H1 (cell line): ENCODE results near the gene HNF1B. TPM values are rescaled to one million over a fixed set of nuclear protein-coding genes. Genes with fewer than 3 reads are reported as not detected.

ENCODE experiments used
- CTCF ChIA-PET: fragments of 300-600 bp; sonication (Branson Sonifier 250); formaldehyde crosslinking; loops from one replicate; lab custom pipeline; 2021; ENCODE audit not compliant: partially characterized antibody; lab: Charles Lee
- POLR2A ChIA-PET: fragments of 300-600 bp; sonication (Branson Sonifier 250); formaldehyde crosslinking; loops from one replicate; lab custom pipeline; 2021; ENCODE audit warnings: inconsistent platforms; ENCODE audit not compliant: partially characterized antibody; lab: Charles Lee
- DNase-seq, 2 experiments: peaks; one replicate each; pipeline versions ENCODE4 v3.0.0 to v3.0.0-alpha.2; 2010 to 2022; ENCODE audit warnings: low spot score in 2 of 2, low read depth in 1 of 2, mixed read lengths in 1 of 2
- FAIRE-seq: peaks from 2 replicates; lab custom pipeline; 2011; peaks lifted over from hg19 to GRCh38; lab: Jason Lieb, UNC
- H2AFZ ChIP-seq: 2 replicates; pipeline ENCODE4 v1.8.1; 2012; ENCODE audit warnings: low read length, inconsistent platforms
- H2AK5ac ChIP-seq: 2 replicates; pipeline ENCODE4 v1.6.1; 2013; ENCODE audit warnings: low read depth, low read length
- H2BK120ac ChIP-seq: replicated peaks from 2 replicates; pipeline ENCODE3; 2013; ENCODE audit warnings: low read depth, low read length, inconsistent platforms
- H2BK12ac ChIP-seq: 2 replicates; pipeline ENCODE4 v1.6.1; 2013; ENCODE audit warnings: low read depth, low read length
- H2BK15ac ChIP-seq: 2 replicates; pipeline ENCODE4 v1.6.1; 2013; ENCODE audit warnings: low read length
- H2BK20ac ChIP-seq: 2 replicates; pipeline ENCODE4 v1.6.1; 2013; ENCODE audit warnings: low read length
- H2BK5ac ChIP-seq: 2 replicates; pipeline ENCODE4 v1.6.1; 2013; ENCODE audit warnings: low read depth, low read length
- H3K14ac ChIP-seq: 2 replicates; pipeline ENCODE4 v1.6.1; 2013; ENCODE audit warnings: inconsistent platforms; ENCODE audit not compliant: insufficient read length
- H3K18ac ChIP-seq: 2 replicates; pipeline ENCODE4 v1.6.1; 2013; ENCODE audit warnings: low read length; ENCODE audit errors: extremely low read depth
- H3K23ac ChIP-seq: 2 replicates; pipeline ENCODE4 v1.6.1; 2013; ENCODE audit warnings: inconsistent platforms; ENCODE audit not compliant: insufficient read length
- H3K23me2 ChIP-seq: 2 replicates; pipeline ENCODE4 v1.6.1; 2013; ENCODE audit warnings: low read depth, low read length
- H3K27ac ChIP-seq: 2 replicates; pipeline ENCODE4 v1.6.1; 2011; ENCODE audit warnings: low read depth, low read length, inconsistent platforms
- H3K27me3 ChIP-seq, 4 experiments: replicated peaks in 1 of 4; 1 replicate in 1 of 4; 2 replicates in 3 of 4; pipeline versions ENCODE4 v1.6.1 to v1.8.1; 2011 to 2013; ENCODE audit warnings: low read length in 3 of 4, mild to moderate bottlenecking in 3 of 4, inconsistent platforms in 2 of 4, mixed read lengths in 2 of 4, moderate library complexity in 1 of 4; ENCODE audit not compliant: control insufficient read depth in 3 of 4, insufficient read depth in 3 of 4; ENCODE audit errors: extremely low read depth in 1 of 4
- H3K36me3 ChIP-seq, 4 experiments: 2 replicates each; pipeline versions ENCODE4 v1.6.1 to v1.8.1; 2011 to 2013; ENCODE audit warnings: mild to moderate bottlenecking in 4 of 4, low read length in 3 of 4, moderate library complexity in 2 of 4, control low read depth in 1 of 4, inconsistent platforms in 1 of 4; ENCODE audit not compliant: insufficient read depth in 4 of 4, control insufficient read depth in 2 of 4
- H3K4ac ChIP-seq: replicated peaks from 2 replicates; pipeline ENCODE3; 2013; ENCODE audit warnings: low read length, low read depth, mixed read lengths, inconsistent platforms; ENCODE audit not compliant: insufficient read length
- H3K4me1 ChIP-seq, 4 experiments: replicated peaks in 1 of 4; 1 replicate in 1 of 4; 2 replicates in 3 of 4; pipeline versions ENCODE4 v1.6.1 to v1.8.1; 2011 to 2013; ENCODE audit warnings: low read length in 3 of 4, inconsistent platforms in 2 of 4, mixed read lengths in 1 of 4; ENCODE audit not compliant: insufficient read depth in 4 of 4, control insufficient read depth in 3 of 4
- H3K4me2 ChIP-seq, 2 experiments: 2 replicates each; pipeline versions ENCODE4 v1.6.1 to v1.8.1; 2011 to 2013; ENCODE audit warnings: low read depth in 2 of 2, low read length in 2 of 2, control low read depth in 1 of 2, inconsistent platforms in 1 of 2, mild to moderate bottlenecking in 1 of 2; ENCODE audit not compliant: insufficient read depth in 1 of 2
- H3K4me3 ChIP-seq, 4 experiments: fragments of 200-600, 300-600 bp in 1 of 4; sonication (generic), shearing (Covaris generic), sonication (Bioruptor Twin) in 1 of 4; 2 replicates each; pipeline versions ENCODE4 v1.5.1 to v1.8.1; 2011 to 2016; ENCODE audit warnings: low read length in 4 of 4, low read depth in 3 of 4, control low read depth in 2 of 4, inconsistent platforms in 2 of 4, mild to moderate bottlenecking in 2 of 4, mixed read lengths in 1 of 4, moderate library complexity in 1 of 4; ENCODE audit not compliant: insufficient read depth in 2 of 4; ENCODE audit errors: extremely low read depth in 1 of 4
- H3K56ac ChIP-seq: replicated peaks from 2 replicates; pipeline ENCODE3; 2013; ENCODE audit warnings: low read depth, mild to moderate bottlenecking, mixed read lengths, low read length, inconsistent platforms; ENCODE audit not compliant: insufficient read length
- H3K79me1 ChIP-seq: 2 replicates; pipeline ENCODE4 v1.6.1; 2013; ENCODE audit warnings: low read depth, low read length, control low read depth
- H3K79me2 ChIP-seq, 2 experiments: 2 replicates each; pipeline versions ENCODE4 v1.6.1 to v1.8.1; 2012 to 2013; ENCODE audit warnings: low read length in 2 of 2, mild to moderate bottlenecking in 2 of 2, inconsistent platforms in 1 of 2; ENCODE audit not compliant: insufficient read depth in 2 of 2, control insufficient read depth in 1 of 2
- H3K9ac ChIP-seq, 4 experiments: replicated peaks in 1 of 4; 1 replicate in 1 of 4; 2 replicates in 3 of 4; pipeline versions ENCODE4 v1.6.1 to v1.8.1; 2011 to 2013; ENCODE audit warnings: low read depth in 3 of 4, low read length in 3 of 4, control low read depth in 2 of 4, mild to moderate bottlenecking in 2 of 4, moderate library complexity in 2 of 4, inconsistent platforms in 1 of 4; ENCODE audit errors: extremely low read depth in 1 of 4
- H3K9me3 ChIP-seq, 2 experiments: 2 replicates each; pipeline versions ENCODE4 v1.6.1 to v1.8.1; 2012 to 2013; ENCODE audit warnings: mild to moderate bottlenecking in 2 of 2, moderate library complexity in 2 of 2, control low read depth in 1 of 2, inconsistent platforms in 1 of 2, low read depth in 1 of 2, low read length in 1 of 2, mixed read lengths in 1 of 2; ENCODE audit not compliant: insufficient read depth in 2 of 2
- H4K20me1 ChIP-seq, 2 experiments: replicated peaks in 1 of 2; 2 replicates each; pipeline versions ENCODE3 to v1.8.1; 2011 to 2013; ENCODE audit warnings: inconsistent platforms in 2 of 2, low read length in 2 of 2, mild to moderate bottlenecking in 1 of 2; ENCODE audit not compliant: insufficient read depth in 2 of 2, control insufficient read depth in 1 of 2
- H4K5ac ChIP-seq: 2 replicates; pipeline ENCODE4 v1.6.1; 2013; ENCODE audit warnings: low read length, low read depth, mixed read lengths, inconsistent platforms; ENCODE audit not compliant: insufficient read length
- H4K8ac ChIP-seq: 2 replicates; pipeline ENCODE4 v1.8.0; 2013; ENCODE audit warnings: mild to moderate bottlenecking, moderate library complexity, low read length, inconsistent platforms; ENCODE audit not compliant: insufficient read depth; ENCODE audit errors: extremely low read depth
- H4K91ac ChIP-seq: replicated peaks from 2 replicates; pipeline ENCODE3; 2013; ENCODE audit warnings: low read length, mixed read lengths, inconsistent platforms; ENCODE audit not compliant: insufficient read length
- HDAC6 ChIP-seq: IDR thresholded peaks from one replicate; pipeline ENCODE4 v1.7.1; 2012; ENCODE audit warnings: low read depth, mild to moderate bottlenecking, inconsistent platforms, low read length, moderate library complexity
- NANOG ChIP-seq: IDR thresholded peaks from 2 replicates; pipeline ENCODE4 v1.6.1; 2011; ENCODE audit warnings: low read length, low read depth, mild to moderate bottlenecking, inconsistent platforms; ENCODE audit not compliant: insufficient read depth, poor library complexity, severe bottlenecking
- SIN3A ChIP-seq, 2 experiments: IDR thresholded peaks in 1 of 2; conservative IDR thresholded peaks in 1 of 2; 2 replicates each; pipeline ENCODE4 v1.6.1; 2011 to 2012; ENCODE audit warnings: low read length in 2 of 2, improper control_type of control experiment in 1 of 2, low read depth in 1 of 2, mild to moderate bottlenecking in 1 of 2
- WGBS, 2 experiments: shearing (Covaris generic) in 1 of 2; methylation state at CpG; one replicate each; pipeline versions ENCODE4 v1.1.6 to v1.1.7; 2013 to 2015; ENCODE audit warnings: low lambda C conversion rate in 2 of 2, mixed read lengths in 2 of 2, inconsistent platforms in 1 of 2, low coverage in 1 of 2, missing lambda C conversion rate in 1 of 2; ENCODE audit not compliant: insufficient replicate concordance in 2 of 2, insufficient coverage in 1 of 2, insufficient read length in 1 of 2; ENCODE audit errors: extremely low coverage in 1 of 2, missing lambda C conversion rate in 1 of 2; 5-methylcytosine and 5-hydroxymethylcytosine counted together
- polyA plus RNA-seq, 7 experiments: library from polyadenylated mRNA; depleted of rRNA in 3 of 7; stranded (reverse) in 5 of 7; unstranded in 2 of 7; fragments of >200 nt in 5 of 7; fragments of 200-250 nt in 2 of 7; gene quantifications; 1 replicate in 5 of 7; 2 replicates in 1 of 7; 4 replicates in 1 of 7; pipeline versions ENCODE4 v1.2.1 to v1.2.3, GENCODE V29; 2011 to 2013; ENCODE audit warnings: missing spikeins in 2 of 7, mixed read lengths in 2 of 7
- total RNA-seq: library from RNA; stranded (reverse); fragmentation: NEBNext Ultra II Directional; extraction: Animal tissue kit (Norgen Biotek cat#: 25700); gene quantifications from 2 replicates; pipeline ENCODE4 v1.2.1, GENCODE V29; 2021

HNF1B gene
- total and polyA plus RNA-seq, 2 of the 8 experiments (the other 6 are each of a cell fraction or from before 2014, with no cell fraction given) = 0.13 to 0.30 TPM

DNA sequence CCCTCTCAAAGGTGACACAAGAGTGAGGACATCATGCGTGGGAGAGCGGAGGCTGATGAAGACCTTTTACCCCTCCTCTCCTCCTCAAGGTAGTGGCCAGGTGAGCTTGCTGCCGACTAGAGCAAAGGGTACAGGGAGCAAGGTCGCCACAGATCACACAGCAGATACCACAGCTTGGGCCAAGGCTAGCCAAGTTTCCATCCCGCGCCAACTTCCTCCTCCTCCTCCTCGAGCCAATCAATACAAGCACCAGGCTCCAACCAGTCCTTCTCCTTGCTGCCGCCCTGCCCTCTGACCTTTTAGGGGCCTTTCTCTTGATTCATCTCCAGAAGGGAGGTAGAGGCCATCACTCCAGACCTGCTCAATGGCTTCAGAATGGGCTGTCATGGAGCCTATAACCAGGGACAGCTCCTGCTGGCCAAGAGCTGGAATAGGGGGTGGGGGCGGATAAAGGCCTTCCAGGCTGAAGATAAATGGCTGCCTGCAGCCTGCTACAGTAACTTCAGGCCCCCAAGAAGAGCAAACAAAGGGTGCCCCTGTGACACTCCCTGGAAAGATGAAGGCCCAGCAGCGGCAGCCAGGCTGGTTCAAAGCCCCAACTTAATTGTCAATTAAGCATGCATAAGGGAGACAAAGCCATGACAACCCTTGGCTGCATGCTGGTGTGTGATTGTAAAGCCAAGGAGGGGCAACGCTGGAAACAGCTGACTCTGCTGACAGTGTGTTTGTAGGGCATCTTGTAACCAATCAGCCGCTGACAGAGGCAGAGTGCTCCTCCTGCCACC, 17.8 kb downstream of the HNF1B start:
- peak overlapping the region; percentile 17 for H4K91ac ChIP-seq
- H3K18ac ChIP-seq = no peak overlapping the region
- no peak for TF ChIP-seq HDAC6
- TF ChIP-seq NANOG = peak; percentile 44
- TF ChIP-seq SIN3A (conservative IDR thresholded peaks at IDR 0.05 in 1 of 2, IDR thresholded peaks at IDR 0.05 in 1 of 2; ENCODE audit: low read depth in 1 of 2, low read length in 2 of 2) = 0 out of 4 replicates have a peak, but pooled peaks of 1 of the 2 experiments have one; percentile 37
- ChIA-PET CTCF (interaction anchor here (1.2 to 7.2 kb wide), 2 partner anchors 8 to 10 kb away, joined by 4 to 30 read pairs; no protein-coding TSS in a partner anchor), POLR2A (interaction anchor here (0.6 kb wide), 1 partner anchor 246 kb away, joined by 3 read pairs; no protein-coding TSS in a partner anchor)
- H3K4me1 ChIP-seq = no peaks in the 10 kb centered on the region
- FAIRE-seq (no peak), DNase-seq (no peak)
- peak overlapping the region; percentile 20; the same call in 1 of the 2 replicates for H4K8ac ChIP-seq
- no peaks in the 10 kb centered on the region for H3K9me3 ChIP-seq
- no peak overlapping the region for H3K23ac ChIP-seq
- no peak overlapping the region for H3K14ac ChIP-seq
- H3K79me2 ChIP-seq = no peaks in the 10 kb centered on the region
- no peak overlapping the region for H2BK20ac ChIP-seq
- H2BK12ac ChIP-seq = no peak overlapping the region
- no peaks in the 10 kb centered on the region; the same call in 1 of the 2 replicates for H3K23me2 ChIP-seq
- no peak overlapping the region for H3K4me3 ChIP-seq
- H3K27ac ChIP-seq = no peak overlapping the region
- 84% methylated on average over 12 of the region's 12 CpGs; no CpG with 5 or more reads in 1 of the 2 experiments for WGBS, 2 experiments
- no peak overlapping the region for H3K4ac ChIP-seq
- H3K36me3 ChIP-seq = no peaks in the 10 kb centered on the region
- no peak overlapping the region for H4K5ac ChIP-seq
- H2BK5ac ChIP-seq = no peak overlapping the region
- peaks cover 0 to 13% (median 6%) of the 10 kb centered on the region in 4 experiments; a peak in 5 of 7 replicates for H3K27me3 ChIP-seq
- H3K79me1 ChIP-seq = no peaks in the 10 kb centered on the region
- no peak overlapping the region for H2AFZ ChIP-seq
- no peak overlapping the region for H3K4me2 ChIP-seq
- H2BK120ac ChIP-seq = no peak overlapping the region
- H4K20me1 ChIP-seq = peaks cover 0 to 2% of the 10 kb centered on the region in 2 experiments
- H3K56ac ChIP-seq = no peak overlapping the region
- no peak overlapping the region for H2AK5ac ChIP-seq
- H3K9ac ChIP-seq = no peak overlapping the region
- no peak overlapping the region for H2BK15ac ChIP-seq
